ENCODE measurements around the gene LITAF.

Gene LITAF

DNA sequence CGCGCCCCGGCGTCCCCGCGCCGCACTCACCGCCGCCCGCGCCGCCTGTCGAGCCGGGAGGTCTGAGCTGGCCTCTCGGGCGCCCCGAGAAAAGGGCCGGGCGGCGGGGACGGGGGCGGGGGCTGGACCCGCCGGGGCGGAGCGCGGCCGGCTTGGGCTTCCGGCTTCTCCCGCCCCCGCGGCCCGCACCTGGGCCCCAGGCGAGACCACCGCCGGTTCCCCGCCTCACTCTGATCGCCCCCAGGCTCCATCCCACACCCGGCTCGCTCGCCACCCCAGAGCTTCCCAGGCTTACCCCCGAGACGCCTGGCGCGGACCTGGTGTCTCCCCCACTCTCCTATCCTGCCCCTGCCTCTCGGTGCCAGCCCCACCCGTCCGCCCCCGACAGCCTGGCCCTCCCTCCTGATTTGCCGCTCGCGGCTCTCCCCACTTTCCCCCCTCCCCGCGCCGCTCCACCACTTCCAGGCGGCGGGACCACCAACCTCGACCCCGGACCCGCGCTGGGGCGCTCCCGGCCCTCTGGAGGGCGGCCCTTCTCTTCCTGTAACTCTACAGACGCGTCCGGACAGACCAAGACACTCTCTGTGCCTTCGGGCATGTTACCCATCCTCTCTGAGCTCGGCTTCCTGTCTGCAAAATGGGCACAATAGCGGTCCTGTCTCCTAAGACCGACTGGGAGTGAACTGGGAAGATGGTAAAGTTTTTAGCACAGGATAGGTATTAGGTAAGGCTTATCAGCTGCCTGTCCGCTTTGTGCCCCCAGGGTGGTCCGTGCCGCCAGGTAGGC, at the start of gene LITAF:
TSS of gene LITAF (minus strand) at position 64 of the 787 bp plus-strand sequence. CDS start 30,189 bp downstream, outside the sequence.
- DNase-seq = no peak

DNA sequence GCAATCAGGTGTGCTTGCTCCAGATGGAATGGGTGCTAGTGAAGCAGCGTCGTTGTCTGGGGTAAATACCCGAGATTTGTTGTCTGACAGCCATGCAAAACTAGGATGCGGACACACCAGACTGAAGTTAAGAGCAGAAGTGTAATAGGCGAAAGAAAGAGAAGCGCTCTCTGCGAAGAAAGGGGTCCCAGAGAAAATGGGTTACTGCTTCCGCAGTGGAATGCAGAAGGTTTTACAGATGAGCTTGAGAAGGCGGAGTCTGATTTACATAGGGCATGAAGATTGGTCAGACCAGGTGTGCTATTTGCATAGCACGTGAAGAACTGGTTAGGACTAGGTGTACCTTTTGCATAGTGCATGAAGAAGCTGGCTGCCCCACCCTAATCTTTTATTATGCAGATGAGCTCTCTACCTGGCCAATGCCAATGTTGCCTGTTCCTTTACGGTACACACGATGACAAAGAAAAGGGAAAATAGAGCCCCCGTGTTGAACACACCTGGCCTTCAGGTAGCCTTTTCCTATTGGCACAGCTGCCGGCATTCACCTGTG, 49.5 kb upstream of the LITAF start:
- DNase-seq = no peak

DNA sequence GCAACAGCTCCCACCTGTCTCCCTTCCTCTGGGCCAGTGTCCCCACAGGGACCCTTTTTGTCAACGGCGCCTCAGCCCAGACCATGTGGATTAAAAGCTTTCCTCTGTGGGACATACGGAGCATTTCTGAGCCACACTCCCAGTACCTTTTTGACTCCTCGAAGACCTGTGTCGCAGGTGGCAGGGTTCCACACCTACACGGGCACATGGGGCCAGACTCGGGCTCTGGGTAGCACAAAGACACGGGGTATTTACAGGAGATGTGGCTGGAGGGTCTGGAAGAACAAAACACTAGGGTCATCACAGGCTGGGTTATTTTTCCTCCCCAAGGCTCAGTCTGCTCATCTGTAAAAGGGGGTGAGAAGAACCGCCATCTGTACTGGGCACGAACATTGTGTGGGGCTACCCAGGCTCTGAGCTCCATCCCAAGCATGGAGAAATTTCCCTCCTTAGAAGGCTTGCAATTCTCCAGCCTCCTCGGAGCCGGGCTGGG, 49.0 kb upstream of the LITAF start:
- no peak for DNase-seq

DNA sequence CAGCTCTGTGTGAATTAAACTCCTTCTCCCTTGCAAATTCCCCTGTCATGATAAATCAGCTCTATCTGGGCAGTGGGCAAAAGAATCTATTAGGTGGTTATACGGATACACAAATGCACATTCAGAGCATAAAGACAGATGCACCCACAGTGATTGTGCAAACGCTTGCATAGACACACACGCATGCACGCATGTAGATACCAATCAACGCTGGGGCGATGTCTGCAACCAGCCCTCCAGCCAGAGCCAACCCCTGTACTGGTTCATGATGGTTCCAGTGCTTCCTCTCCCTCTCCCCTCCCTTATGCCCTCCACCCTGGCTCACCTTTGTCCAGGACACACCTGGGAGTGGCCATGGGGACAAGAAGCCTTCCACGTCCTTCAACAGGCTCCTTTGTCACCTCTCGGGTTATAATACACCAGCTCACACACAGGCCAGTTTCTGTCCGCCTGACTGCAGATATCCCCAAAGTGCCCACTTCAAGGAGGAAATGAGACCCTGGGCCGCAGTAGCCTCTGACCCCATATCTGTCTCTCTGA, 48.5 kb upstream of the LITAF start:
- no peak for DNase-seq

DNA sequence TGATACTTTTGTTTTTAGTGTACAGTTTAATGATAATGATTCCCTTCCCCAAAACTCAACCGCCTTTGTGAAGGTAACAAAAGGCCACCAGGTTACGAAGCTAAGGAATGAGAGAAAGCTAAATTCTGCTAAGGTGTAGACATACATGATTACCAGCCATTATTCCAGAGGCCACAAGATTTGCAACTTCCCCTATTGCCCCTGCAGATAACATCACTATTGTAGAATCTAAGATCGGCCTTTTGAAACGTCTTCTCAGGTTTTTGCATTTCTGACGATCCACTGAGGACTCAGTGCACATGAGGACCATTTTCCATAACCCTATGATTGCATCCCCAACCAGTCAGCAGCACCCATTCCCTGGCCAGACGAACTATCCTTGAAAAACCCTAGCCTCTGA, 47.6 kb upstream of the LITAF start:
- DNase-seq = no peak

DNA sequence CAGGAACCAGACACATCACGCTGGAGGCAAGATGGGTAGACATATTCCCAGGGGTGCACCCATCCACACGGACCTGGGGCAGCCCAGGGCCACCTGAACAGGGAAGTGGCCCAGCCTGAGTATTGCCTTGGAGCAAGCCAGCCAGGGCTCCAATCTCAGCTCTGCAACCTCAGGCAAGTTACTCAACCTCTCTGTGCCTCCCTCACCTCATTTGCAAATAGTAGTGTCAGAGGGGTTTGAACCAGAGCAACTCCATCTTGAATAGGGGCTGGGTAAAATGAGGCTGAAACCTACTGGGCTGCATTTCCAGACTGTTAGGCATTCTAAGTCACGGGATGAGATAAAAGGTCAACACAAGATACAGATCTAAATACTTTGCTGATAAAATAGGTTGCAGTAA, 46.4 kb upstream of the LITAF start:
- no peak for DNase-seq

DNA sequence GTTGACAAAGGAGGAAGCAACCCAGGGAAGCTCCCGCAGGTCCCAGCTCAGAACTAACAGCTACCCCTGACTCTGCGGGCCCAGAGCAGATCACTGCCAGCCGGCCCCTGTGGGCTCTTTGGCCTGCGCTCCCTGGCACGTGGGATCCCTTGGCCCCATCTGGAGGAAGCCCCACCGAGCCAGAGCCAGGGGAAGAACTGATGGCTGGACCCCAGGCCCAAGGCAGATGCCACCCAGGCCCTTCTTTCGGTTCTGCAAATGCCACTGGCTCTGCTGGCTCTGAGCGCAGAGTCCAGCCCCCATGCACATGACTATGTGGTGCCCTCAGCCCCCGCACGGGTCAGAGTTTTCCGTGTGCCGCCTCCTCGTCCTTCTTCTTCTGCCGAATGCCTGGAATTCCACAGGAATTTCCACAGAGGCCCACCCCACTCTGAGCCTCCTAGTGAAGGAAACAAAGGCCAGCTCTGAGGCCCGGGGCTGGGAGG, 45.8 kb upstream of the LITAF start:
- DNase-seq = no peak

DNA sequence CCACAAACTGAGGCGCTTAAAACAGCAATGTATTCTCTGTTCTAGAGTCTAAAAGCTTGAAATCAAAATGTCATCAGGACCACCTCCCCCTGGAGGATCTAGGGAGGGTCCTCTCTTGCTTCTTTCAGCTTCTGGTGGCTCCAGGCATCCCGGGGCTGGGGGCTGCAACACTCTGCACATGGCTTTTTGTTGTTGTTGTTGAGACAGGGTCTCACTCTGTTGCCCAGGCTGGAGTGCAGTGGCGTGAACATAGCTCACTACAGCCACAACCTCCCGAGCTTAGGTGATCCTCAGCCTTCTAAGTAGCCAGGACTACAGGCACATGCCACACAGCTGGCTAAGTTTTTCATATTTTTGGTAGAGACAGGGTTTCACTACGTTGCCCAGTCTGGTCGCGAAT, 44.5 kb upstream of the LITAF start:
- no peak for DNase-seq

DNA sequence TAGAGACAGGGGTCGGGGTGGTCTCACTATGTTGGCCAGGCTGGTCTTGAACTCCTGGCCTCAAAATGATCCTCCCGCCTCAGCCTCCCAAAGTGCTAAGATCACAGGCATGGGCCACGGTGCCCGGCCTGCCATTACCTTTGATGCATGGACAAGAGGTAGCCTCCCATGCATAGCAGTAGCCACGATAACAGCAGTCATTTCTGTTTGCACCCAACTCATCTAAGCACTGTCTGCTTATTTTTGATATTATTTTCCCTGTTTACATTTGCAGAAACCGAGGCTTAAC, 44.0 kb upstream of the LITAF start:
- DNase-seq = no peak

DNA sequence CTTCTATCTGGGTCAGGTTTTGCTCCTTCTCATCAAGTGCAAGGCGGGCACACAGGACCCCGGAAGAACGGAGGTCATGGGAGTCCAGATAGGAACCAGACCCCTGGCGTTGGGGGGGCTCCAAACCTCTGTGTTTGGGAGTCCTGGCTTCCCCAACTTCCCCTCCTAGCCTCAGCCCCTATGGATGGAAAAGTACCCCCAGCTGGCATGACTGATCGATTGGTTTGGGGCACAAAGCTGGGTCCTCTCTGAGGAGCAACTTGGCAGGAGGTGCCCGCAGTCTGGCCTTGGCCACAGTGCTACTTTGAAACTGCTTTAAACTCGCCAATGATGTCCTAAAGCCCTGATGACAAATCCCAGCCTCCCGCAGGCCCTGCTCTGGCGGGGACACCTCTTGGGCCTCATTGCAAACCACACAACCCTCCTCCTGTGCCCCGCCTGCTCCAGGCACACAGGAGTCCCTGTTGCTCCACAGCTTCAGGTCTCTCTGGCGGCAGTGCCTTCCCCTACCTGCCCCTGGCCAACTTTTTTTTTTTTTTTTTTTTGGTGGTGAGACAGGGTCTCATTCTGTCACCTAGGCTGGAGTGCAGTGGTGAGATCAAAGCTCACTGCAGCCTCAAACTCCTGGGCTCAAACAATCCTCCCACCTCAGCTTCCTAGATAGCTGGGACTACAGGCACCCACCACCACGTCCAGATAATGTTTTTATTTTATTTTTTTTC, 43.5 kb upstream of the LITAF start:
- DNase-seq = no peak

DNA sequence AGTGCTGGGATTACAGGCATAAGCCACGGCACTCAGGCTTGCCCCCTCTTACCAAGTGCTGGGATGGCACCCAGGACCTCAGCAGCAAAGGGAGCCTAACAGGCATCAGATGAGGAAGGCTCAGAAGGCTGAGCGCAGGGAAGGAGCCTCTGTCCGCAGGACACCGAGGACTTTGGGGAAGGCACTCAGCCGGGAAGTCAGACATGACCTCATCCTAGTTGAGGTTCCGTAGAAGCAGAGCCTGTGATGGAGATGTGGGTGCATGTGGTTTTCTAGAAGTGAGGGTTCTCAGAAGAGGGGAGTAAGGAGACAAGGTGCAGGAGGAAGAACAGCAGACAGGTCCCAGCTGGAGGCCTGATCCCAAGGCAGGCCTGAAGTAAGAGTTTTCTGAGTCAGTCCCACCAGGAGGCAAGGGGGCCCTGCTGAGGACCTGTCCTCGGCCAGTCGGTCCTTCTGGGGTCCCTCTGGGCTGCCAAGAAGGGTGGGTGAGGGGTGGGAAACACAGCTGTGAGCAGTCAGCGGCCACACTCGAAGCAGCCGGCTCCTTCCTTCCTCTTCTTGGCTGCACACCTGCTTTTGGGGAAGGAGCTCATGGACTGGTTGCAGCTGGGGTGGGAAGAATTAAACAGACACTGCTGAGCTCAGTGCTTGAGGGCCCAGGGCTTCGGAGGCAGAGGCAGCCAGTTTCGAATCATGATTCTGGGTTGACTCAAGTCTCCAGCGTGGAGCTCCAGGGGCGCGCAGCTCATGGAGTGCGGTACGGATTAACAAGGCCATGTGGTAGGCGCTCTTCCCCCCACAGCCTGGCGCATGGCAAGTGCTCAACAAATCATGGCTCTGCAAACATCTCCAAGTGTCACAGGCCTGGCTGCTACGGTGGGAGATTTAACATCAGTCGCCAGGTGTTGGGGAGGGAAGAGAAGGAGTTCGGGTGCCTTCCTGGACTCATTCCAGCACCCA, 42.6 kb upstream of the LITAF start:
- DNase-seq = no peak

DNA sequence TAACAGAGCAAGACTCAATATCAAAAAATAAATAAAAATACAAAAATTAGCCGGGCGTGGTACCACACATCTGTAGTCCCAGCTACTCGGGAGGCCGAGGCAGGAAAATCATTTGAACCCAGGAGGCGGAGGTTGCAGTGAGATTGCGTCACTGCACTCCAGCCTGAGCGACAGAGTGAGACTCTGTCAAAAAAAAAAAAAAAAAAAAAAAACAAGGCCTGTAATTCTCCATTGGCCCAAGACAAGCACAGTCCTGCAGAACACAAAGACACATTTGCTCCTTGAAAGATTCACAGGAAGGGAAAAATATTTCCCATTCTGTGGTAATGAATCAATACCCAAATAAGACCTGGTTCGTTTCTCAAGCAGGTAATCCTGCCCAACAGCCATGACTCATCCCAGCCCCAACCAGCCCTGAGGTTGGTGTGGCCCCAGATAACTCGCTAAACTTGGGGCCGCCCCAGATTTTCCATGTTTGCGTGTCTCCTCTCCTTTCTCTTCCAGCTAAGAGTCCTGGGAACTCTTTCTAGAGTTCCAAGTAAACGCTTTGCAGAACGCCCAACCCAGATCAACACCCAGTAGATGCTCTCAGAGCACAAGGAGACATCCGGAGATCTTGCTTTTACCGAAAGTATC, 41.2 kb upstream of the LITAF start:
- DNase-seq = no peak

DNA sequence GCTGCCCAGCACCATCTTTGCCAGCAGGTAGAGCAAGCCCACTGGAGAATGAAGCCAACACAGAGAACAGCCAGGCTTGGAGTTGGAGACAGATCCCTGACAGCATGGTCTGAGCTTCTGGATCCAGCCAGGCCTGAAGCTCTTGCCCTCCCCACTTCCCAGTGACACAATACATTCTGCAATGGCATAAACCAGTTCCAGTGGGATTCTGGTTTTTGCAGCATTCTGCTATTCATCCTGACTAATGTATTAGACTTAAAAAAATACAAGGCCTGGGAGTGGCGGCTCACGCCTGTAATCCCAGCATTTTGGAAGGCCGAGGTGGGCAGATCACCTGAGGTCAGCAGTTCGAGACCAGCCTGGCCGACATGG, 40.6 kb upstream of the LITAF start:
- no peak for DNase-seq

DNA sequence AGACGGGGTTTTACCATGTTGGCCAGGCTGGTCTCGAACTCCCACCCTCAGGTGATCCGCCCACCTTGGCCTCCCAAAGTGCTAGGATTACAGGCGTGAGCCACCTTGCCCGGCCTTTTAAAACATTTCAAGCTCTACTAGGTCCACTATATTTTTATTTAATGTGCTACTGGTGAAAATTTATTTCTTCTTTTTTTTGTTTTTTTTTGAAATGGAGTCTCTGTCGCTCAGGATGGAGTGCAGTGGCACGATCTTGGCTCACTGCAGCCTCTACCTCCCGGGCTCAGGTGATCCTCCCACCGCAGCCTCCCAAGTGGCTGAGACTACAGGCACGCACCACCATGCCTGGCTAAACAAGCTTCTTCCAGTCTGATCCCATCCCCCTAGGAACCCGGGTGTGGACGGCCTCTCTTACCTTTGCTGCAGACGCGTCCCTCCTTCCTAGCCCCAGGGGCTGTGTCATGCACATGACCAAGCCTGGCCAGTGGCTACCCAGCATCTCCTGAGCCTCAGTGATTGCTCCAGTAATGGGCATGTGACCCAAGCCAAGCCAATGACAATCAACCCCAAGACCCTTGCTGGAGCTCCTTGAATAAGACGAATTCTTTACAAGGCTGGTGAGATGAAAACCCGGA, 40.1 kb upstream of the LITAF start:
- DNase-seq = no peak

DNA sequence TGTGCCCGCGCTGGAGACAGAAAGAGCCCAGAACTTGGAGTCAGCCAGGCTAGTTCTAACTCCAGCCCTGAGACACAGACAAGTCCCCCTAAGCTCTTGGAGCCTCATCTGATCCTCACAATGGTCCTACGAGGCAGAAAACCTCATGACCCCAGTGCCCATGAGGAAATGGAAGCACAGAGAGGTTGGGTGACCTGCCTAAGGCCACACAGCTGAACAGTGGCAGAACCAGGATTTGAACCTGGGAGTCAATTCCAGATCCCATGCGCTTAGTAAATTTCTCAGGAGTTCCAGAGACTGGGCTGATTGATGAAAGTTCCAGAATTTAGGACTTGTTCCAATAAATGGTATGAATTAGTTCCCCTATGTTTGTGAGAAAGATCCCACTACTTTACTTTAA, 39.0 kb upstream of the LITAF start:
- no peak for DNase-seq

DNA sequence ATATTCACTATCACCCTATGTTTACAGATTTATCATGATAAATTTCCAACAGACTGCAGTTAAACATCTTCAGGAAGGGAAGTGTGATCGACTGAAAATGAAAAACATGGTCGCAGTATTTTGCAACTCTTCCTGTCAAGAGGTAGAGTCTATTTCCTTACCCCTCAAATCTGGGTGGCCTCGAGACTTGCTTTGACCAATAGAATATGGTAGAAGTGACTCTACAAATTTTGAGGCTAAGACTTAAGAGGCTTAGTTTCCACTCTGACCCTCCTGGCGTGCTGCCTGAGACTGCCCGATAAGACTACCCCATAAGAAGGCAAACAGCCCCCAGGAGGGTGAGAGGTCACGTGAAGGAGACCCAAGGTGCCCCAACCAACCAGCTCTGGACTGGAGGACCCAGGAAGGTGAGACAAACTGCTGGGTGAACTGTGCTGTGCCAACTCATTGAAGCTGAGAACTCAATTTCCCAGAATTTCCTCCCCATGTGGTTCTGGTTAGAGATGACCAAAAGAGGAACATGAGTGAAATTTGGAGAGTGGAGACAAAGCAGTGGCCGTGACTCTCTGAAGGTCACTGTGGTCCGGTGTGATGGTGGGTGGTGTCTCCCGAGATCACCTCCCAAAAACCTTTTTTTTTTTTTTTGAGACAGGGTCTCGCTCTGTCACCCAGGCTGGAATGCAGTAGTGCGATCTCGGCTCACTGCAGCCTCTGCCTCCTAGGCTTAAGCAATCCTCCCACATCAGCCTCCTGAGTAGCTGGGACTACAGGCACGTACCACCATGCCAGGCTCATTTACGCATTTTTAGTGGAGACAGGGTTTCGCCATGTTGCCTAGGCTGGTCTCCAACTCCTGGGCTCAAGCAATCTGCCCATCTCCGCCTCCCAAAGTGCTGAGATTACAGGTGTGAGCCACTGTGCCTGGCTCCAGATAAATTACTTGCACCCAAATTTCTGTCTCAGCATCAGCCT, 38.2 kb upstream of the LITAF start:
- no peak for DNase-seq

DNA sequence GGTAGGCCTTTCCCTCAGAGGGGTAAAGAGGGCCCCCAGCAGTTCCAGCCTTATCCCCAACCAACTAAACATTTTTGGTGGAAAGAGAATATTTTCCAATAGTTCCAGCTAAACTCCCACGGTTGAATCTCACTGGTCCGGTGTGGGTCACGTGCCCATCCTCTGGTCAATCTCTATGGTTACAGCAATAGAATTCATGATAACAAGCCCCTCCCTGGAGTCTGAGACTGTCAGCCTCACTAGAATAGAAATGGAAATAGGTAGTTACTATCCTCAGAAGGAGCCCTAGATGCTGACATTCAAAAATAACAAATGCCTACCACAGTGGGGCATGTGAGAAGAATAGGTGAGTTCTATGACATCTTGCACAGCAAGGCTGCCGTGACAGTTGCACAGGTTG, 37.5 kb upstream of the LITAF start:
- no peak for DNase-seq

DNA sequence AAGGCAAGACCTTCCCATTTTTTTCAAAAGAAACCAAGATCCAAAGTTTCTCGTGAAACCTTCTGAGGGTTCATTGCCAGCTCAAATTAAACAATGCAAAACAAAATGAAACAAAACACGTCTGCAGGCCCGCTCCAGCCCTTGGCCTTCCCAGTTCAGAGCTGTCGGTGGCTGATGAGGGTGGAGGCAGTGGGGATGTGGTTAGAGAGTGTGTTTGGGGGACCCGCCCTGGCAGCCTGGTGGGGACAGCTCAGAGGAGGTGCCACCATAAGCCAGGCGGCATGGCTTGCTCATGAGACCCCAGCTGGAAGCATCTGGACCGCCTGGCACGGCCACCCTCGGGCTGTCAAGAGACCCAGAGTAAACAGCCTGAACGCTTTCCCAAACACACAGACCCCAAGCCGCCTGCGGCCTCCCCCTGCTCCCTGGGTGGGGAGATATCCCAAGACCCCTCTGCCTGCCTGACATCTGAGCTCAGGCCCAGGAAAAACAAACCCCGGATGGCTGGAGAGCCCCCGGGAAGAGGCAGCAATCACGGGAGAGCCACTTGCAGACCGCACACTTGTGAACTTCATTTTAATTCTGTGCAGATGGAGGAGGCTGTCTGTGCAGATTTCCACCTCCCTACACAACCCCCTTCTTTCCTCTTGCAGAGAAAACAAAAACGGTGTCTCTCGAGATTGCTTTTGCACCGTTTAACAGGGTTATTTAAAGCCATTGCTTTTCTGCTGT, 35.4 kb upstream of the LITAF start:
- no peak for DNase-seq

DNA sequence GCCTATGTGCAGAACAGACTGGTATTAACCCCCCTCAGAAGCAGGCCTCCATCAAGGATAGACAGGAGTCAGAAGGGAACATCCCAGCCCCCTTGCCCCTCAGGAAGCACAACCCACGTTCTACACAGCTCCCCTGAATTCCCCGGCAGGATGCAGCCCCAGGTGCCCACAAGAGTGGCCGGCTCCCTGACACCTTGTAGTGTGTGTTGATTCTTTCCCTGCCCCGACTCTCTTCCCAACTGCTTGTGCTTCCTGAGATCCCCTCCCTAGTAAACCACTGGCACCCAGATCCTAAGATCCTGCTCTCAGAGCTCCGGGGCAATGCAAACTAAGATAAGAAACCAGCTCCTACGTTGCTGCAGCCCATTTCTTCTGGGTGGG, 34.8 kb upstream of the LITAF start:
- DNase-seq = no peak
